NCI-H2029 (cell line): ENCODE measurements around the gene C11orf91.
"Not testable (repeated sequence)": the region's sequence is repeated elsewhere in the genome, so short reads cannot be mapped to it uniquely, and the experiment has no call there.

Experiments used
- DNase-seq: peaks from one replicate; lab custom pipeline; 2025; lab: John Stamatoyannopoulos, UW

Gene C11orf91

GRCh38 chr11:33669598-33670249 is 30.9 kb downstream of the C11orf91 start:
- DNase-seq, result no peak

- DNase-seq, result no peak
Observed at GRCh38 chr11:33668951-33669596, 31.6 kb downstream of the C11orf91 start.

GRCh38 chr11:33668468-33668825 is 32.2 kb downstream of the C11orf91 start:
- no peak for DNase-seq

- no peak for DNase-seq
Observed at GRCh38 chr11:33667819-33668467, 32.7 kb downstream of the C11orf91 start.

- DNase-seq, result no peak
Observed at GRCh38 chr11:33665350-33666106, 35.1 kb downstream of the C11orf91 start.

GRCh38 chr11:33664827-33665226 is 35.8 kb downstream of the C11orf91 start:
- no peak for DNase-seq

GRCh38 chr11:33664166-33664565 is 36.5 kb downstream of the C11orf91 start:
- no peak for DNase-seq

GRCh38 chr11:33663121-33663520 is 37.5 kb downstream of the C11orf91 start:
- no peak for DNase-seq

- not testable (repeated sequence) for DNase-seq
Observed at GRCh38 chr11:33661526-33661925, 39.1 kb downstream of the C11orf91 start.

- no peak for DNase-seq
Observed at GRCh38 chr11:33660962-33661361, 39.7 kb downstream of the C11orf91 start.

GRCh38 chr11:33659370-33660139 is 41.1 kb downstream of the C11orf91 start:
- DNase-seq, result no peak

GRCh38 chr11:33658195-33658900 is 42.3 kb downstream of the C11orf91 start:
- no peak for DNase-seq

GRCh38 chr11:33657757-33658156 is 42.9 kb downstream of the C11orf91 start:
- no peak for DNase-seq

GRCh38 chr11:33656768-33657167 is 43.9 kb downstream of the C11orf91 start:
- DNase-seq, result no peak

GRCh38 chr11:33655842-33656600 is 44.6 kb downstream of the C11orf91 start:
- no peak for DNase-seq

- DNase-seq, result no peak
Observed at GRCh38 chr11:33654594-33654993, 46.0 kb downstream of the C11orf91 start.

GRCh38 chr11:33652930-33653329 is 47.7 kb downstream of the C11orf91 start:
- no peak for DNase-seq

GRCh38 chr11:33652431-33652830 is 48.2 kb downstream of the C11orf91 start:
- DNase-seq, result no peak

- DNase-seq, result no peak
Observed at GRCh38 chr11:33651990-33652389, 48.6 kb downstream of the C11orf91 start.

- DNase-seq, result no peak
Observed at GRCh38 chr11:33651555-33651954, 49.1 kb downstream of the C11orf91 start.
